ENCODE results near the gene SDK2.

Gene SDK2

GRCh38 chr17:73288534-73289302 is 355.5 kb downstream of the SDK2 start:
- DNase-seq: no peak

GRCh38 chr17:73286863-73287296 is 357.4 kb downstream of the SDK2 start:
- no peak for DNase-seq

- DNase-seq: no peak
These were observed 358.1 kb downstream of the SDK2 start for GRCh38 chr17:73285916-73286862.

GRCh38 chr17:73285603-73285908 is 358.7 kb downstream of the SDK2 start:
- DNase-seq: no peak

- no peak for DNase-seq
These were observed 359.2 kb downstream of the SDK2 start for GRCh38 chr17:73284906-73285602.

Measured in DMS153 (cell line).